GM21515 (cell line): ENCODE measurements around the gene KRTAP1-5.
"Not testable (repeated sequence)": the region's sequence is repeated elsewhere in the genome, so short reads cannot be mapped to it uniquely, and the experiment has no call there.

Experiments used
- ATAC-seq: cut with Tn5 transposase; IDR thresholded peaks from one replicate; pipeline ENCODE4 v1.9.1; 2021; ENCODE audit not compliant: unreplicated experiment

The KRTAP1-5 gene

GRCh38 chr17:41009301-41009760 is 17.7 kb downstream of the KRTAP1-5 start:
- ATAC-seq: no peak

GRCh38 chr17:41008811-41009210 is 18.2 kb downstream of the KRTAP1-5 start, which contains the start of gene KRTAP3-1:
TSS of gene KRTAP3-1 (minus strand) at chr17:41009128. CDS start at chr17:41009074, 54 bp downstream.
- ATAC-seq: no peak

GRCh38 chr17:41004397-41004796 is 22.6 kb downstream of the KRTAP1-5 start:
- ATAC-seq: no peak

- ATAC-seq: no peak
Observed at GRCh38 chr17:41003926-41004325, 23.1 kb downstream of the KRTAP1-5 start.

- ATAC-seq: no peak
Observed at GRCh38 chr17:41002814-41003213, 24.2 kb downstream of the KRTAP1-5 start.

- ATAC-seq: no peak
Observed at GRCh38 chr17:41001795-41002194, 25.2 kb downstream of the KRTAP1-5 start.

- not testable (repeated sequence) for ATAC-seq
Observed at GRCh38 chr17:40999563-40999962, 27.4 kb downstream of the KRTAP1-5 start, which contains the start of gene KRTAP3-2. TSS of gene KRTAP3-2 (minus strand) at chr17:40999906. CDS start at chr17:40999853, 53 bp downstream.

GRCh38 chr17:40997361-40997760 is 29.6 kb downstream of the KRTAP1-5 start:
- no peak for ATAC-seq

GRCh38 chr17:40996829-40997228 is 30.2 kb downstream of the KRTAP1-5 start:
- no peak for ATAC-seq

- no peak for ATAC-seq
Observed at GRCh38 chr17:40995116-40995515, 31.9 kb downstream of the KRTAP1-5 start.

- no peak for ATAC-seq
Observed at GRCh38 chr17:40993839-40994238, 33.2 kb downstream of the KRTAP1-5 start, which contains the start of gene KRTAP3-3. TSS of gene KRTAP3-3 (minus strand) at chr17:40994164. CDS start at chr17:40994097, 67 bp downstream.

GRCh38 chr17:40993084-40993483 is 33.9 kb downstream of the KRTAP1-5 start:
- ATAC-seq: no peak

- no peak for ATAC-seq
Observed at GRCh38 chr17:40992666-40993065, 34.3 kb downstream of the KRTAP1-5 start.

- ATAC-seq: no peak
Observed at GRCh38 chr17:40986920-40987319, 40.1 kb downstream of the KRTAP1-5 start.

GRCh38 chr17:40984226-40984625 is 42.8 kb downstream of the KRTAP1-5 start, which contains the start of gene KRT40:
TSS of gene KRT40 (minus strand) at chr17:40984326. CDS start at chr17:40984273, 53 bp downstream.
- no peak for ATAC-seq

- ATAC-seq: no peak
Observed at GRCh38 chr17:40981115-40981514, 45.9 kb downstream of the KRTAP1-5 start.

- ATAC-seq: no peak
Observed at GRCh38 chr17:40980596-40980995, 46.4 kb downstream of the KRTAP1-5 start.

GRCh38 chr17:40980117-40980516 is 46.9 kb downstream of the KRTAP1-5 start:
- no peak for ATAC-seq

GRCh38 chr17:40978575-40979151 is 48.3 kb downstream of the KRTAP1-5 start:
- ATAC-seq: no peak
